Measurements from ENCODE around the gene SCARF2. TPM values are rescaled to one million over a fixed set of nuclear protein-coding genes. Genes with fewer than 3 reads are reported as not detected.

SCARF2 gene
- total RNA-seq, 1 experiment from 2014 or later: 10.8 TPM

- Histone ChIP-seq H2AK5ac (ENCODE audit: insufficient read length, low read length) (no peak overlapping the region), H3K14ac (ENCODE audit: insufficient read depth, low read length) (no peak overlapping the region), H3K27me3 (ENCODE audit: insufficient read depth, low read length) (no peaks in the 10 kb centered on the region), H3K79me2 (ENCODE audit: insufficient read depth, low read length) (no peaks in the 10 kb centered on the region), H3K9me3 (ENCODE audit: control insufficient read depth, low read depth, low read length) (no peaks in the 10 kb centered on the region), H3K18ac (ENCODE audit: insufficient read length, low read depth, low read length) (no peak overlapping the region), H3K23me2 (ENCODE audit: insufficient read length, low read depth, low read length, poor library complexity, severe bottlenecking) (no peaks in the 10 kb centered on the region), H4K20me1 (ENCODE audit: control insufficient read depth, insufficient read depth, insufficient read length) (no peaks in the 10 kb centered on the region), H3T11ph (ENCODE audit: low read length) (no peak overlapping the region), H2BK120ac (ENCODE audit: low read depth, low read length, poor library complexity, severe bottlenecking) (no peak overlapping the region), H2BK20ac (ENCODE audit: low read depth, low read length, poor library complexity, severe bottlenecking) (no peak overlapping the region), H3K27ac (ENCODE audit: insufficient read length, low read depth, low read length) (no peak overlapping the region), H4K8ac (replicated peaks; ENCODE audit: insufficient read length, low read depth, low read length) (no peak overlapping the region), H2BK5ac (ENCODE audit: insufficient read length, low read length) (no peak overlapping the region), H4K5ac (ENCODE audit: insufficient read length, low read depth, low read length) (no peak overlapping the region), H3K56ac (ENCODE audit: insufficient read length, low read depth, low read length) (no peak overlapping the region), H3K23ac (ENCODE audit: insufficient read length, low read depth, low read length) (no peak overlapping the region), H3K4me1 (ENCODE audit: insufficient read depth, low read length) (peaks cover 3% of the 10 kb centered on the region; the same call in 1 of the 2 replicates), H2AFZ (ENCODE audit: low read length) (no peak overlapping the region), H3K79me1 (ENCODE audit: insufficient read depth, low read depth, low read length, poor library complexity, severe bottlenecking) (no peaks in the 10 kb centered on the region), H3K4ac (ENCODE audit: low read depth, low read length) (no peak overlapping the region), H2BK15ac (ENCODE audit: low read depth, low read length) (no peak overlapping the region), H3K4me2 (ENCODE audit: insufficient read depth, insufficient read length, low read length) (no peak overlapping the region), H3K9ac (ENCODE audit: extremely low read depth, insufficient read length, low read length) (no peak overlapping the region), H2BK12ac (ENCODE audit: insufficient read length, low read depth, low read length) (no peak overlapping the region), H4K91ac (ENCODE audit: insufficient read length, low read depth, low read length) (no peak overlapping the region)
- no peak for DNase-seq
- Mint-ChIP-seq H3K27me3 (ENCODE audit: low read depth) (no peaks in the 10 kb centered on the region), H3K4me3 (no peak overlapping the region), H3K9me3 (no peaks in the 10 kb centered on the region), H3K36me3 (ENCODE audit: insufficient read depth in 1 of 3, low read depth in 3 of 3) (peaks cover 0 to 12% (median 0%) of the 10 kb centered on the region in 3 experiments; a peak in 3 of 7 replicates), H3K27ac (no peak overlapping the region; a peak in 1 of 7 replicates), H3K4me1 (peaks cover 14 to 19% of the 10 kb centered on the region in 2 experiments)
- TF ChIP-seq CTCF (conservative IDR thresholded peaks at IDR 0.05): no peak
- no CpG with 5 or more reads among the region's 11 CpGs for WGBS (ENCODE audit: extremely low coverage, insufficient read length, low lambda C conversion rate)
Observed at GRCh38 chr22:20464096-20464614, 26.5 kb upstream of the SCARF2 start.
